Panc1 (cell line): ENCODE results near the gene ATP13A1. TPM values are rescaled to one million over a fixed set of nuclear protein-coding genes. Genes with fewer than 3 reads are reported as not detected.
"Not testable (repeated sequence)": the region's sequence is repeated elsewhere in the genome, so short reads cannot be mapped to it uniquely, and the experiment has no call there.

Experiments used
- ATAC-seq: fragments of 200-7000 bp; cut with Tn5 transposase; 2 replicates; pipeline ENCODE4 v1.9.1; 2020; ENCODE audit warnings: mild to moderate bottlenecking, moderate library complexity
- BruUV-seq: library from RNA; stranded (reverse); fragments of 400-500 nt; replicated peaks from 2 replicates; lab custom pipeline; 2021; lab: Mats Ljungman, UMichigan
- CTCF ChIA-PET: fragments of 300-600 bp; sonication (Branson Sonifier 250); formaldehyde crosslinking; loops from one replicate; lab custom pipeline; 2022; ENCODE audit warnings: antibody characterized with exemption; lab: Charles Lee
- POLR2A ChIA-PET: fragments of 300-600 bp; sonication (Branson Sonifier 250); formaldehyde crosslinking; loops from one replicate; lab custom pipeline; 2022; ENCODE audit warnings: antibody characterized with exemption; lab: Charles Lee
- DNase-seq: peaks from one replicate; pipeline ENCODE4 v3.0.0-alpha.2; 2010; ENCODE audit warnings: low read depth, low spot score
- H3K27ac ChIP-seq: 2 replicates; pipeline ENCODE4 v1.5.1; 2011; ENCODE audit warnings: mild to moderate bottlenecking, low read length, inconsistent platforms
- H3K27me3 ChIP-seq: fragments of 200-500 bp; sonication (Bioruptor generic); 2 replicates; pipeline ENCODE4 v1.6.0; 2014; ENCODE audit warnings: low read length, inconsistent platforms; ENCODE audit not compliant: control insufficient read depth, insufficient read depth
- H3K36me3 ChIP-seq: fragments of 200-500 bp; sonication (Bioruptor generic); 2 replicates; pipeline ENCODE4 v1.5.1; 2014; ENCODE audit warnings: inconsistent platforms, mild to moderate bottlenecking, low read length, moderate library complexity; ENCODE audit not compliant: control insufficient read depth, insufficient read depth
- H3K4me1 ChIP-seq: 2 replicates; pipeline ENCODE4 v1.5.1; 2011; ENCODE audit warnings: inconsistent platforms, mild to moderate bottlenecking, low read length, moderate library complexity; ENCODE audit not compliant: control insufficient read depth, insufficient read depth
- H3K4me3 ChIP-seq, 2 experiments: 2 replicates each; pipeline ENCODE4 v1.5.1; 2011 to 2012; ENCODE audit warnings: low read depth in 2 of 2, low read length in 2 of 2, mild to moderate bottlenecking in 2 of 2, inconsistent platforms in 1 of 2, moderate library complexity in 1 of 2
- H3K9me3 ChIP-seq: fragments of 200-500 bp; sonication (Bioruptor generic); 2 replicates; pipeline ENCODE4 v1.5.1; 2014; ENCODE audit warnings: low read depth, mild to moderate bottlenecking, inconsistent platforms, low read length, moderate library complexity; ENCODE audit not compliant: control insufficient read depth, insufficient read depth
- POLR2AphosphoS5 ChIP-seq: IDR thresholded peaks from 2 replicates; pipeline ENCODE4 v1.6.1; 2012; ENCODE audit warnings: mild to moderate bottlenecking, low read depth, low read length, moderate library complexity
- SIN3A ChIP-seq: IDR thresholded peaks from 2 replicates; pipeline ENCODE4 v1.6.1; 2012; ENCODE audit warnings: low read depth, mild to moderate bottlenecking, low read length, moderate library complexity, borderline replicate concordance; ENCODE audit not compliant: insufficient read depth
- TCF7L2 ChIP-seq: IDR thresholded peaks from 2 replicates; pipeline ENCODE4 v1.6.1; 2011; ENCODE audit warnings: mild to moderate bottlenecking, low read depth, low read length, inconsistent platforms
- in situ Hi-C: cut with HindIII; loops from 2 replicates; pipeline ENCODE4 v1.10.0; 2016; ENCODE audit warnings: low sequenced_read_pairs, low pct_unique_long_range_greater_than_20kb
- intact Hi-C: fragments of 100-400 bp; cut with micrococcal nuclease; formaldehyde crosslinking; loops from one replicate; pipeline ENCODE4 v1.10.0; 2022; ENCODE audit not compliant: unreplicated experiment
- total RNA-seq: library from RNA; stranded (reverse); gene quantifications from one replicate; pipeline ENCODE4 v1.2.1, GENCODE V29; 2021; ENCODE audit not compliant: unreplicated experiment
- TF ChIP-seq, protein P1 (sequence below): fragments of 450-650 bp; IDR thresholded peaks from 2 replicates; pipeline ENCODE4 v1.5.1; 2017; ENCODE audit warnings: mild to moderate bottlenecking
- TF ChIP-seq, protein P2 (sequence below), 2 experiments: IDR thresholded peaks; 2 replicates each; pipeline ENCODE4 v1.6.1; 2011 to 2012; ENCODE audit warnings: low read depth in 2 of 2, control low read depth in 1 of 2, low read length in 1 of 2, mild to moderate bottlenecking in 1 of 2, moderate library complexity in 1 of 2; ENCODE audit not compliant: insufficient read depth in 1 of 2

Gene ATP13A1
- total RNA-seq, 1 experiment from 2014 or later = 62.3 TPM

DNA sequence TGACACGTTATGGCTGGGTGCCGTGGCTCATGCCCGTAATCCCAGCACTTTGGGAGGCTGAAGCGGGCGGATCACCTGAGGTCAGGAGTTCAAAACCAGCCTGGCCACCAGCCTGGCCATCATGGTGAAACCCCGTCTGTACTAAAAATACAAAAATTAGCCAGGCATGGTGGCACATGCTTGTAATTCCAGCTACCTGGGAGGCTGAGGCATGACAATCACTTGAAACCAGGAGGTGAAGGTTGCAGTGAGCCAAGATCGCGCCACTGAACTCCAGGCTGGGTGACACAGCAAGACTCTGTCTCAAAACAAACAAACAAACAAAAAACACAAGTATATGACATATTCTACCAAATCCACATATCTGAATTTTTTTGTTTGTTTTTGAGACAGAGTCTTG, 56.8 kb downstream of the ATP13A1 start:
- H3K4me1 ChIP-seq, H3K36me3 ChIP-seq, H3K4me3 ChIP-seq, POLR2A ChIA-PET, CTCF ChIA-PET, H3K27me3 ChIP-seq, ATAC-seq, H3K9me3 ChIP-seq, intact Hi-C loops, in situ Hi-C loops, H3K27ac ChIP-seq, DNase-seq, BruUV-seq: not testable (repeated sequence)

DNA sequence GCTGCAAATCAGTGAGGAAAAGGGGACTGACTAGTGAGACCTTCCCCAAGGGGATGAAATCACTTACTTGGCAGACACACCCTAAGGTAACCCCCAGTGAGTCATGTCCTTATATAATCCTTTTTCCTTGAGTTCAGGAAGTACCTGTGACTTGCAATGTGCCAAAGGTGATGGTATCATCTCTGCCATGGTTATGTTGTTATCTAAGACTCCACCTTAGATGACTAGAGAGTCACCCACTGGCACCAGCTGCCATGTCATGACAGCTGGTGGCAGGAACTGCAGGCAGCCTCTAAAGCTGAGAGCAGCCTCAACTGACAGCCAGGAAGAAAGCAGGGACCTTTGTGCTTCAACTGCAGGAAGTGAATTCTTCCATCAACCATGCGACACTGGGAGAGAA, 57.5 kb downstream of the ATP13A1 start:
- in situ Hi-C loops = no loop called here

DNA sequence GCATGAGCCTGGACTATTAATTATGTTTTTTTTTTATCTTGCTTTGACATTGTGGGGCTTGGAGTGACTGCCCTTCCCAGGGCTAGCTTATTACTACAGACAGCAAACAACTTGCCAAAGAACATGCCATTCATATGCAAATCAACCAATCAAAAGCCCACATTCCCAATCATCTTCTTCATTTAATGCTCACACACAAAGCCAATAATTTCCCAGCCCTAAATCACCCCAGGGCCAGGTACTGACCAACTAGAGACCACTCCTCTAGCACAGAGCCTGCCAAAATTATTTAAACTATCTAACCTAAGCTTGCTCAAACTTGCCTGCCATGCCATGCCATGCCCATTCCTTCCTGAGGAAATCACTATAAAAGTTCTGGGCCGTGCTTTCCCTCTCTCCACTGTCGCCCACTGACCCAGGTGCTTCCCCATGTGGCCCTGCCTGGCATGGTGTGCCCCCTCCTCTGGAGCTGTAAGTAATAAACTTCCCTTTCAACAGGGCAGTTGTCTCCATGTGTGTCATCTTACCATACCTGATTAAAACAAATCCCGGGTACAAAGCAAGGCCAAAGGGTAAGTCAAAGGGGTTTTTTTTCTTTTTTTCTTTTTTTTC, 60.7 kb downstream of the ATP13A1 start:
- no peaks in the 10 kb centered on the region for H3K36me3 ChIP-seq
- in situ Hi-C loops (no loop called here), intact Hi-C loops (no loop called here)
- no peak for TF ChIP-seq TCF7L2
- TF ChIP-seq, protein P1, sequence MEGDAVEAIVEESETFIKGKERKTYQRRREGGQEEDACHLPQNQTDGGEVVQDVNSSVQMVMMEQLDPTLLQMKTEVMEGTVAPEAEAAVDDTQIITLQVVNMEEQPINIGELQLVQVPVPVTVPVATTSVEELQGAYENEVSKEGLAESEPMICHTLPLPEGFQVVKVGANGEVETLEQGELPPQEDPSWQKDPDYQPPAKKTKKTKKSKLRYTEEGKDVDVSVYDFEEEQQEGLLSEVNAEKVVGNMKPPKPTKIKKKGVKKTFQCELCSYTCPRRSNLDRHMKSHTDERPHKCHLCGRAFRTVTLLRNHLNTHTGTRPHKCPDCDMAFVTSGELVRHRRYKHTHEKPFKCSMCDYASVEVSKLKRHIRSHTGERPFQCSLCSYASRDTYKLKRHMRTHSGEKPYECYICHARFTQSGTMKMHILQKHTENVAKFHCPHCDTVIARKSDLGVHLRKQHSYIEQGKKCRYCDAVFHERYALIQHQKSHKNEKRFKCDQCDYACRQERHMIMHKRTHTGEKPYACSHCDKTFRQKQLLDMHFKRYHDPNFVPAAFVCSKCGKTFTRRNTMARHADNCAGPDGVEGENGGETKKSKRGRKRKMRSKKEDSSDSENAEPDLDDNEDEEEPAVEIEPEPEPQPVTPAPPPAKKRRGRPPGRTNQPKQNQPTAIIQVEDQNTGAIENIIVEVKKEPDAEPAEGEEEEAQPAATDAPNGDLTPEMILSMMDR = no peak
- no peak for TF ChIP-seq POLR2AphosphoS5
- no peak for TF ChIP-seq SIN3A
- no peak overlapping the region for H3K4me3 ChIP-seq
- H3K27ac ChIP-seq = no peak overlapping the region
- H3K27me3 ChIP-seq = no peaks in the 10 kb centered on the region
- ChIA-PET CTCF (no interaction called here), POLR2A (no interaction called here)
- BruUV-seq = no TSS peak
- ATAC-seq = no peak
- H3K9me3 ChIP-seq = no peaks in the 10 kb centered on the region
- DNase-seq = no peak
- H3K4me1 ChIP-seq = peaks cover 5% of the 10 kb centered on the region

More for the DNA sequence above, 57.5 kb downstream of the ATP13A1 start:
- no peaks in the 10 kb centered on the region for H3K36me3 ChIP-seq
- H3K4me3 ChIP-seq = no peak overlapping the region
- intact Hi-C loops = no loop called here
- H3K9me3 ChIP-seq = no peaks in the 10 kb centered on the region
- TF ChIP-seq TCF7L2 = no peak
- no peak for TF ChIP-seq POLR2AphosphoS5
- TF ChIP-seq SIN3A = no peak
- TF ChIP-seq, protein P1 = no peak
- TF ChIP-seq, protein P2, sequence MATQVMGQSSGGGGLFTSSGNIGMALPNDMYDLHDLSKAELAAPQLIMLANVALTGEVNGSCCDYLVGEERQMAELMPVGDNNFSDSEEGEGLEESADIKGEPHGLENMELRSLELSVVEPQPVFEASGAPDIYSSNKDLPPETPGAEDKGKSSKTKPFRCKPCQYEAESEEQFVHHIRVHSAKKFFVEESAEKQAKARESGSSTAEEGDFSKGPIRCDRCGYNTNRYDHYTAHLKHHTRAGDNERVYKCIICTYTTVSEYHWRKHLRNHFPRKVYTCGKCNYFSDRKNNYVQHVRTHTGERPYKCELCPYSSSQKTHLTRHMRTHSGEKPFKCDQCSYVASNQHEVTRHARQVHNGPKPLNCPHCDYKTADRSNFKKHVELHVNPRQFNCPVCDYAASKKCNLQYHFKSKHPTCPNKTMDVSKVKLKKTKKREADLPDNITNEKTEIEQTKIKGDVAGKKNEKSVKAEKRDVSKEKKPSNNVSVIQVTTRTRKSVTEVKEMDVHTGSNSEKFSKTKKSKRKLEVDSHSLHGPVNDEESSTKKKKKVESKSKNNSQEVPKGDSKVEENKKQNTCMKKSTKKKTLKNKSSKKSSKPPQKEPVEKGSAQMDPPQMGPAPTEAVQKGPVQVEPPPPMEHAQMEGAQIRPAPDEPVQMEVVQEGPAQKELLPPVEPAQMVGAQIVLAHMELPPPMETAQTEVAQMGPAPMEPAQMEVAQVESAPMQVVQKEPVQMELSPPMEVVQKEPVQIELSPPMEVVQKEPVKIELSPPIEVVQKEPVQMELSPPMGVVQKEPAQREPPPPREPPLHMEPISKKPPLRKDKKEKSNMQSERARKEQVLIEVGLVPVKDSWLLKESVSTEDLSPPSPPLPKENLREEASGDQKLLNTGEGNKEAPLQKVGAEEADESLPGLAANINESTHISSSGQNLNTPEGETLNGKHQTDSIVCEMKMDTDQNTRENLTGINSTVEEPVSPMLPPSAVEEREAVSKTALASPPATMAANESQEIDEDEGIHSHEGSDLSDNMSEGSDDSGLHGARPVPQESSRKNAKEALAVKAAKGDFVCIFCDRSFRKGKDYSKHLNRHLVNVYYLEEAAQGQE (IDR thresholded peaks at IDR 0.05; ENCODE audit: insufficient read depth in 1 of 2, low read depth in 2 of 2, low read length in 1 of 2) = no peak
- H3K4me1 ChIP-seq = peaks cover 5% of the 10 kb centered on the region
- peak; percentile 80 for ATAC-seq
- CTCF ChIA-PET = no interaction called here
- H3K27me3 ChIP-seq = no peaks in the 10 kb centered on the region
- no TSS peak for BruUV-seq
- DNase-seq = no peak
- POLR2A ChIA-PET = no interaction called here
- no peak overlapping the region for H3K27ac ChIP-seq
